Heart left ventricle (tissue), 16 donors: Measurements from ENCODE around the gene MLH3. TPM values are rescaled to one million over a fixed set of nuclear protein-coding genes. Genes with fewer than 3 reads are reported as not detected.
A peak's percentile ranks its signal among the peaks of the same experiment; 100 is the strongest.

Experiments
- ATAC-seq, 4 donors: fragments of 200-7000 bp; cut with Tn5 transposase; one replicate each; pipeline ENCODE4 v1.9.1; 2020 to 2022; ENCODE audit warnings: moderate library complexity in 4 of 4, mild to moderate bottlenecking in 3 of 4, moderate number of reproducible peaks in 1 of 4
- DNase-seq, 5 donors: peaks; one replicate each; pipeline ENCODE4 v3.0.0-alpha.2; 2020
- H3K27ac ChIP-seq, 12 donors: fragments of 200-600 bp; sonication (generic) in 4 of 12; one replicate each; pipeline versions ENCODE4 v1.5.0 to v1.8.0; 2016 to 2022; ENCODE audit warnings: mild to moderate bottlenecking in 2 of 12
- H3K27me3 ChIP-seq, 9 donors: fragments of 200-600 bp; sonication (generic) in 2 of 9; one replicate each; pipeline versions ENCODE4 v1.5.1 to v1.8.0; 2016 to 2022; ENCODE audit warnings: mild to moderate bottlenecking in 3 of 9
- H3K36me3 ChIP-seq, 9 donors: fragments of 200-600 bp; sonication (generic) in 2 of 9; one replicate each; pipeline versions ENCODE4 v1.5.0 to v1.8.0; 2018 to 2022; ENCODE audit warnings: mild to moderate bottlenecking in 2 of 9
- H3K4me1 ChIP-seq, 12 donors: fragments of 200-600 bp; sonication (generic) in 4 of 12; one replicate each; pipeline versions ENCODE4 v1.5.0 to v1.8.0; 2016 to 2022; ENCODE audit warnings: mild to moderate bottlenecking in 3 of 12
- H3K4me3 ChIP-seq, 12 donors: fragments of 200-600 bp; sonication (generic) in 4 of 12; one replicate each; pipeline versions ENCODE4 v1.5.0 to v1.8.0; 2017 to 2022; ENCODE audit warnings: mild to moderate bottlenecking in 9 of 12, moderate library complexity in 4 of 12
- H3K9me3 ChIP-seq, 12 donors: fragments of 200-600 bp; sonication (generic) in 4 of 12; one replicate each; pipeline versions ENCODE4 v1.5.0 to v1.8.0; 2016 to 2022; ENCODE audit warnings: mild to moderate bottlenecking in 1 of 12
- CTCF ChIP-seq, 12 donors: fragments of 200-600 bp; sonication (generic) in 4 of 12; IDR thresholded peaks; one replicate each; pipeline versions ENCODE4 v1.5.0 to v1.8.0; 2018 to 2022; ENCODE audit warnings: antibody characterized with exemption in 12 of 12, mild to moderate bottlenecking in 5 of 12
- POLR2A ChIP-seq, 2 donors: fragments of 450-650 bp; IDR thresholded peaks; one replicate each; pipeline ENCODE4 v1.6.1; 2017; ENCODE audit warnings: antibody characterized with exemption in 2 of 2, mild to moderate bottlenecking in 2 of 2, moderate library complexity in 2 of 2
- WGBS, 4 donors: extraction: QIAGEN DNeasy Blood & Tissue Kit in 2 of 4; methylation state at CpG; one replicate each; pipeline versions ENCODE4 v1.1.5 to v1.1.7; 2013 to 2018; 5-methylcytosine and 5-hydroxymethylcytosine counted together
- intact Hi-C, 10 donors: fragments of 100-400 bp; cut with DNase I; formaldehyde crosslinking; loops; one replicate each; pipeline versions ENCODE4 v1.11.1 to v1.14.2; 2022
- polyA plus RNA-seq, 2 donors: library from polyadenylated mRNA; stranded (reverse); fragments of 200-250 nt; gene quantifications; one replicate each; pipeline ENCODE4 v1.2.3, GENCODE V29; 2013
- total RNA-seq, 9 donors: library from RNA; depleted of rRNA in 2 of 9; stranded (reverse); fragments of >200 nt in 2 of 9; fragmentation: NEBNext Ultra II Directional in 3 of 9; extraction: Animal tissue kit (Norgen Biotek cat#: 25700) in 3 of 9; gene quantifications; one replicate each; pipeline versions ENCODE4 v1.1.0 to v1.2.4, GENCODE V29; 2016 to 2023
- donor health status: ischemic (EF 13 %, LVEDD 7.1; RV severe dilation, severe dysfunction).
- donor health status: healthy with polysubstance abuse.
- donor health status: DM: no; HTN: yes; CAD: no.
- donor health status: DM: no; HTN: no; CAD: no.
- donor health status: ischemic (EF 25% LVEDD 6.9; RV normal size, moderate dysfunction).
- donor health status: ischemic (EF 25% LVEDD 5.7; RV mildly dilated, moderate dysfunction).
- donor health status: healthy.
- donor health status: DM: yes; HTN: yes; CAD: no.
- donor health status: ischemic (EF 35%, LVEDD 5.7; RV mildly dilated, moderate dysfunction).
- donor health status: nonischemic (EF 11% LVEDD 7.7; RV severe dilation, severe dysfunction).
- donor health status: DM: yes; HTN: yes; CAD: no.
- donor health status: PGD.
- donor health status: ischemic (EF 29% LVEDD 5.4; RV normal size, mild dysfunction).
- donor health status: nonischemic (EF 23%, LVEDD 6.1; RV moderate dilation, normal function).

The MLH3 gene
- total and polyA plus RNA-seq, 11 donors, result 10.3 to 23.9 (median 15.2) TPM

GRCh38 chr14:74981462-74981782 lies 69.8 kb downstream of the MLH3 start:
- H3K9me3 ChIP-seq, result no peaks in the 10 kb centered on the region
- DNase-seq (no peak), ATAC-seq (peak in 1 of 4 donors; percentile 6)
- no peaks in the 10 kb centered on the region for H3K27me3 ChIP-seq
- intact Hi-C loops, result no loop called here
- H3K27ac ChIP-seq, result peak overlapping the region in 4 of 12 donors; percentile 20 to 57 (median 37)
- no peak overlapping the region for H3K4me3 ChIP-seq
- WGBS, 4 donors, result 90 to 94% (median 92%) methylated on average over 9 of the region's 9 CpGs
- H3K36me3 ChIP-seq, result no peaks in the 10 kb centered on the region
- peaks cover 0 to 48% (median 14%) of the 10 kb centered on the region in 12 donors for H3K4me1 ChIP-seq
- TF ChIP-seq POLR2A (IDR thresholded peaks at IDR 0.05) (no peak), CTCF (IDR thresholded peaks at IDR 0.05) (no peak)

- H3K27me3 ChIP-seq, result no peaks in the 10 kb centered on the region
- 47 to 58% (median 54%) methylated on average over 8 to 35 of the region's 35 CpGs for WGBS, 4 donors
- peak in 2 of 4 donors; percentile 10 for ATAC-seq
- H3K27ac ChIP-seq, result peak overlapping the region in 5 of 12 donors; percentile 20 to 57 (median 30)
- no peaks in the 10 kb centered on the region for H3K36me3 ChIP-seq
- no peaks in the 10 kb centered on the region for H3K9me3 ChIP-seq
- intact Hi-C loops, result no loop called here
- no peak overlapping the region for H3K4me3 ChIP-seq
- DNase-seq, result peak in 2 of 5 donors; percentile 27 to 37
- TF ChIP-seq CTCF (IDR thresholded peaks at IDR 0.05), result no peak
- no peak for TF ChIP-seq POLR2A (IDR thresholded peaks at IDR 0.05)
- H3K4me1 ChIP-seq, result peaks cover 0 to 50% (median 14%) of the 10 kb centered on the region in 12 donors
Observed at GRCh38 chr14:74980731-74981461, 70.4 kb downstream of the MLH3 start.

GRCh38 chr14:74980398-74980730 lies 70.9 kb downstream of the MLH3 start:
- no peaks in the 10 kb centered on the region for H3K9me3 ChIP-seq
- no peak for DNase-seq
- H3K27ac ChIP-seq, result peak overlapping the region in 3 of 12 donors; percentile 27 to 57 (median 37)
- no peak overlapping the region for H3K4me3 ChIP-seq
- TF ChIP-seq POLR2A (IDR thresholded peaks at IDR 0.05) (no peak), CTCF (IDR thresholded peaks at IDR 0.05) (no peak)
- H3K4me1 ChIP-seq, result peaks cover 0 to 56% (median 17%) of the 10 kb centered on the region in 12 donors
- no peaks in the 10 kb centered on the region for H3K27me3 ChIP-seq
- no peaks in the 10 kb centered on the region for H3K36me3 ChIP-seq
- no peak for ATAC-seq
- intact Hi-C loops, result no loop called here
- 92 to 97% (median 93%) methylated on average over 4 of the region's 4 CpGs for WGBS, 4 donors

- Histone ChIP-seq H3K27ac (peak overlapping the region in 8 of 12 donors; percentile 4 to 57 (median 22)), H3K4me1 (peaks cover 0 to 61% (median 24%) of the 10 kb centered on the region in 12 donors), H3K4me3 (no peak overlapping the region), H3K9me3 (no peaks in the 10 kb centered on the region), H3K36me3 (no peaks in the 10 kb centered on the region), H3K27me3 (no peaks in the 10 kb centered on the region)
- DNase-seq (peak in 2 of 5 donors; percentile 62 to 65), ATAC-seq (peak in 2 of 4 donors; percentile 8 to 38)
- no peak for TF ChIP-seq POLR2A (IDR thresholded peaks at IDR 0.05)
- no peak for TF ChIP-seq CTCF (IDR thresholded peaks at IDR 0.05)
- 70 to 81% (median 77%) methylated on average over 20 to 23 of the region's 23 CpGs for WGBS, 4 donors
- intact Hi-C loops, result no loop called here
Observed at GRCh38 chr14:74979442-74980397, 71.5 kb downstream of the MLH3 start.
